Measurements from ENCODE around the gene BDKRB2.

Gene BDKRB2

GRCh38 chr14:96189281-96189711 lies 15.3 kb upstream of the BDKRB2 start:
- no peak for DNase-seq
- H3K36me3 ChIP-seq = no peaks in the 10 kb centered on the region

GRCh38 chr14:96191353-96191752 lies 13.3 kb upstream of the BDKRB2 start:
- Histone ChIP-seq H3K4me1 (no peaks in the 10 kb centered on the region; the same call in 1 of the 2 replicates), H3K36me3 (no peaks in the 10 kb centered on the region), H3K4me3 (ENCODE audit: low read depth, low read length) (no peak overlapping the region), H3K27me3 (no peaks in the 10 kb centered on the region), H3K9me3 (no peaks in the 10 kb centered on the region)
- no peak for DNase-seq
- TF ChIP-seq CTCF (IDR thresholded peaks at IDR 0.05; ENCODE audit: low read depth, low read length) = no peak

More at GRCh38 chr14:96189281-96189711, 15.3 kb upstream of the BDKRB2 start:
- no peak for TF ChIP-seq CTCF (IDR thresholded peaks at IDR 0.05; ENCODE audit: low read depth, low read length)
- H3K27me3 ChIP-seq = no peaks in the 10 kb centered on the region
- no peaks in the 10 kb centered on the region for H3K9me3 ChIP-seq
- no peak overlapping the region for H3K4me3 ChIP-seq (ENCODE audit: low read depth, low read length)
- no peaks in the 10 kb centered on the region; the same call in 1 of the 2 replicates for H3K4me1 ChIP-seq

GRCh38 chr14:96191841-96192462 lies 12.7 kb upstream of the BDKRB2 start:
- no peak overlapping the region for H3K4me3 ChIP-seq (ENCODE audit: low read depth, low read length)
- no peaks in the 10 kb centered on the region for H3K27me3 ChIP-seq
- H3K36me3 ChIP-seq = no peaks in the 10 kb centered on the region
- H3K4me1 ChIP-seq = no peaks in the 10 kb centered on the region; the same call in 1 of the 2 replicates
- no peak for TF ChIP-seq CTCF (IDR thresholded peaks at IDR 0.05; ENCODE audit: low read depth, low read length)
- no peak for DNase-seq
- no peaks in the 10 kb centered on the region for H3K9me3 ChIP-seq

- H3K4me3 ChIP-seq (ENCODE audit: low read depth, low read length) = no peak overlapping the region
- H3K4me1 ChIP-seq = no peaks in the 10 kb centered on the region
- no peaks in the 10 kb centered on the region for H3K27me3 ChIP-seq
- H3K9me3 ChIP-seq = no peaks in the 10 kb centered on the region
- DNase-seq = no peak
- H3K36me3 ChIP-seq = no peaks in the 10 kb centered on the region
- no peak for TF ChIP-seq CTCF (IDR thresholded peaks at IDR 0.05; ENCODE audit: low read depth, low read length)
These were observed 11.4 kb upstream of the BDKRB2 start for GRCh38 chr14:96192975-96193805.

GRCh38 chr14:96194262-96194656 lies 10.4 kb upstream of the BDKRB2 start:
- no peaks in the 10 kb centered on the region for H3K4me1 ChIP-seq
- no peak overlapping the region for H3K4me3 ChIP-seq (ENCODE audit: low read depth, low read length)
- no peak for TF ChIP-seq CTCF (IDR thresholded peaks at IDR 0.05; ENCODE audit: low read depth, low read length)
- no peaks in the 10 kb centered on the region for H3K36me3 ChIP-seq
- H3K9me3 ChIP-seq = no peaks in the 10 kb centered on the region
- H3K27me3 ChIP-seq = no peaks in the 10 kb centered on the region
- DNase-seq = no peak
